Mammary epithelial cell (primary cell): ENCODE measurements around the gene CORO2A.

Experiments
- EZH2 ChIP-seq: IDR thresholded peaks from 2 replicates; pipeline ENCODE4 v1.6.1; 2012; ENCODE audit warnings: low read length, inconsistent platforms, borderline replicate concordance
- TF ChIP-seq, protein P1 (sequence below), 2 donors: IDR thresholded peaks in 1 of 2; conservative IDR thresholded peaks in 1 of 2; 2 replicates each; pipeline ENCODE4 v1.5.1; 2011 to 2012; ENCODE audit warnings: inconsistent platforms in 2 of 2, low read length in 2 of 2, mild to moderate bottlenecking in 2 of 2, control low read depth in 1 of 2, low read depth in 1 of 2; ENCODE audit not compliant: insufficient read depth in 1 of 2; ENCODE audit errors: extremely low read depth in 1 of 2

DNA sequence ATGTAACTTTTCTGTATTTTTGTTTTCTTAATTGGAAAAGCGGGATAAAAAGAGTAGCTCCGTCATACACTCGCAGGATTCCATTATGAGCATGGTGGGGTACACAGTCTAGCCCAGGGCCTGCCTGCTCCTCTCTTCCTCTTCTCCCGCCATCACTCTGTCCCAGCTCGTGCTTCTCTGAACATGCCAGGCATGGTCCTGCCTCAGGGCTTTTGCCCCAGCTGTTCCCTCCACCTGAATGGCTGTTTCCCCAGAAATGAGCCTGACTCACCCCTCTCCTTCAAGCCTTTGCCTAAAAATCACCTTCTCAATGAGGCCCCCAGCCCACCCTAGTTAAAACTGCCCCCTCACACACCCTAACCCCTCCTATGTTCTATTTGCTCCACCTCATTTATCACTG lies 4.5 kb downstream of the CORO2A start:
- TF ChIP-seq, protein P1, sequence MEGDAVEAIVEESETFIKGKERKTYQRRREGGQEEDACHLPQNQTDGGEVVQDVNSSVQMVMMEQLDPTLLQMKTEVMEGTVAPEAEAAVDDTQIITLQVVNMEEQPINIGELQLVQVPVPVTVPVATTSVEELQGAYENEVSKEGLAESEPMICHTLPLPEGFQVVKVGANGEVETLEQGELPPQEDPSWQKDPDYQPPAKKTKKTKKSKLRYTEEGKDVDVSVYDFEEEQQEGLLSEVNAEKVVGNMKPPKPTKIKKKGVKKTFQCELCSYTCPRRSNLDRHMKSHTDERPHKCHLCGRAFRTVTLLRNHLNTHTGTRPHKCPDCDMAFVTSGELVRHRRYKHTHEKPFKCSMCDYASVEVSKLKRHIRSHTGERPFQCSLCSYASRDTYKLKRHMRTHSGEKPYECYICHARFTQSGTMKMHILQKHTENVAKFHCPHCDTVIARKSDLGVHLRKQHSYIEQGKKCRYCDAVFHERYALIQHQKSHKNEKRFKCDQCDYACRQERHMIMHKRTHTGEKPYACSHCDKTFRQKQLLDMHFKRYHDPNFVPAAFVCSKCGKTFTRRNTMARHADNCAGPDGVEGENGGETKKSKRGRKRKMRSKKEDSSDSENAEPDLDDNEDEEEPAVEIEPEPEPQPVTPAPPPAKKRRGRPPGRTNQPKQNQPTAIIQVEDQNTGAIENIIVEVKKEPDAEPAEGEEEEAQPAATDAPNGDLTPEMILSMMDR (conservative IDR thresholded peaks at IDR 0.05 in 1 of 2, IDR thresholded peaks at IDR 0.05 in 1 of 2; ENCODE audit: extremely low read depth in 1 of 2, insufficient read depth in 1 of 2, low read depth in 1 of 2, low read length in 2 of 2) = no peak
- no peak for TF ChIP-seq EZH2
